Measurements from ENCODE around the gene HOXC6.
"Not testable (repeated sequence)": the region's sequence is repeated elsewhere in the genome, so short reads cannot be mapped to it uniquely, and the experiment has no call there.

Gene HOXC6

DNA sequence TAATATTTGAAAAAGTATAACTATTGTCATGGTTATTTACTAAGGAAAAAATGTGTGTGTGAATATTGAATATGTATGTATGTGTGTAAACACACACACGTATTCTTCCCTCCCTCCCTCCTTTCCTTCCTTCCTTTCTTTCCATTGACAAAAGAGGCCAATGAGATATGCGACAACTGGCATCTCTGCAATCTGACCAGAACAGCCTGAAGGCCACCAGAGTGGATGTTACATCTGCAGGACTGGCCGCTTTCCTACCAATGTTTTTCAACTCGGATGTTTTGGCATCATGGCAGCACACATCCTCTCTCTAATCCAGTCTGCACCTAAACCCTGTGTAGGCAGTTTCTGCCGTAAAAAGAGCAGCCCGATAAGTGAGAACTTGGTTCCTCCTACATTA, 46.1 kb downstream of the HOXC6 start:
- ChIA-PET CTCF (no interaction called here), POLR2A (ENCODE audit: low non-redundant PET) (no interaction called here)
- TF ChIP-seq, protein P1, sequence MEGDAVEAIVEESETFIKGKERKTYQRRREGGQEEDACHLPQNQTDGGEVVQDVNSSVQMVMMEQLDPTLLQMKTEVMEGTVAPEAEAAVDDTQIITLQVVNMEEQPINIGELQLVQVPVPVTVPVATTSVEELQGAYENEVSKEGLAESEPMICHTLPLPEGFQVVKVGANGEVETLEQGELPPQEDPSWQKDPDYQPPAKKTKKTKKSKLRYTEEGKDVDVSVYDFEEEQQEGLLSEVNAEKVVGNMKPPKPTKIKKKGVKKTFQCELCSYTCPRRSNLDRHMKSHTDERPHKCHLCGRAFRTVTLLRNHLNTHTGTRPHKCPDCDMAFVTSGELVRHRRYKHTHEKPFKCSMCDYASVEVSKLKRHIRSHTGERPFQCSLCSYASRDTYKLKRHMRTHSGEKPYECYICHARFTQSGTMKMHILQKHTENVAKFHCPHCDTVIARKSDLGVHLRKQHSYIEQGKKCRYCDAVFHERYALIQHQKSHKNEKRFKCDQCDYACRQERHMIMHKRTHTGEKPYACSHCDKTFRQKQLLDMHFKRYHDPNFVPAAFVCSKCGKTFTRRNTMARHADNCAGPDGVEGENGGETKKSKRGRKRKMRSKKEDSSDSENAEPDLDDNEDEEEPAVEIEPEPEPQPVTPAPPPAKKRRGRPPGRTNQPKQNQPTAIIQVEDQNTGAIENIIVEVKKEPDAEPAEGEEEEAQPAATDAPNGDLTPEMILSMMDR (conservative IDR thresholded peaks at IDR 0.05; ENCODE audit: low read depth) = no peak
- no peak for DNase-seq (ENCODE audit: low spot score)
- H3K27ac ChIP-seq = no peak overlapping the region

DNA sequence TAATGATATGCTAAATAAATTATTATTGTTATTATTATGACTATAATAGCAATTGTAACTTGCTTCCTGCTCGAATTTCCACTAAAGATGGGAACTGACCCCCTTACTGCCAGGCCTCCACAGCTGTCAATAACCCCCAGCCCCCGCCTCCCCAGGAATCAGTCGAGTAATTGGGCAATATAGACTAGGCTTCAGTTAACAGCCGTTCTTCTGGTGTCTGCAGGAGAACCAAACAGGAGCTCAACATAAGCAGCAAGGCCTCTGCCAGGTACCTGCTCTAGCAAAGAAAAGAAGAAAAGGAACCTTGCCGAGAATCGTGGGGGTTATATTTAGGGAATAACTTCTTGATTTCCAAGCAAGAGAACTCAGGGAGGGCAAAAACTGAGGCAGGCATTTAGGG, 47.2 kb downstream of the HOXC6 start:
- TF ChIP-seq, protein P1 (conservative IDR thresholded peaks at IDR 0.05; ENCODE audit: low read depth) = no peak
- ChIA-PET CTCF (interaction anchor here (0.7 kb wide), 1 partner anchor 18 kb away, joined by 3 read pairs; no protein-coding TSS in a partner anchor), POLR2A (ENCODE audit: low non-redundant PET) (no interaction called here)
- DNase-seq (ENCODE audit: low spot score) = no peak
- no peak overlapping the region for H3K27ac ChIP-seq

DNA sequence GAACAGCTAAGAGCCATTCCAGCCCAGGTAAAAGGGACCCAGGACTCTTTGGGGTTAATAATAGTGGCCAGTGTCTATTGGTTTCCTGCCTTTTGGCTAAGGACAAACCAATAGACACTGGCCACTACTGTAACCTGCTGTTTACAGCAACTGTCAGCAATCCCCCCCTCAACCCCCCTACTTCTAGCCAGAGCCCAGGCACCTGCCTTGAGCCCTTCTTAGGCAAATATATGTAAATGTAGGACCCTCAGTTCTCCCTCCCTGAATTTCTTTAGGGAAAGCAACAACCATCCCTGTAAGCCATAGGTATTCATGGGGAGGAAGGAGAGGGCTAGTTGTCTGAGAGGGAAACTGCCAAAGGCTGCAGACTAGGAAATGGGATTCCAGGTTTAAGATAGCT, 47.7 kb downstream of the HOXC6 start:
- CTCF ChIA-PET = no interaction called here
- POLR2A ChIA-PET (ENCODE audit: low non-redundant PET) = no interaction called here
- TF ChIP-seq, protein P1 (conservative IDR thresholded peaks at IDR 0.05; ENCODE audit: low read depth) = no peak
- no peak for DNase-seq (ENCODE audit: low spot score)
- no peak overlapping the region for H3K27ac ChIP-seq

DNA sequence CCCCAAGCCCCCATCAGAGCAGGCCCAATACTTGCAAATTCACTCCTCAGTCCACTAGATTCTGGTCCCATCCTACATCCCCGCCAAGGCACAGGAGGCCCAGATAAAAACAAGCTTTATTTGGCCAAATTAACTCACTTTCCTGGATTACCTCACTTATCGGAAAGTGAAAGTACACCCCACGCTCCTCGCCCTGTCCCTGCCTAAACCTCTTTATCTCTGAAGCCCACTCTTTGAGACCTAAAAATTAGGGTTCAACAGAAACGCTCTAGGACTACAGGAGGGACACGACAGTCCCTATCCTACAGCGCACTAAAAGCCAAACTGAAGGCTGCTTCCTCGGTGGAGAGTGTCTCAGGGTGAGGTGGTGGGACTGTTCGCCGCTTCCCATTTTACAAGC, 49.6 kb downstream of the HOXC6 start:
- H3K27ac ChIP-seq; CTCF ChIA-PET; POLR2A ChIA-PET (ENCODE audit: low non-redundant PET); DNase-seq (ENCODE audit: low spot score): not testable (repeated sequence)

DNA sequence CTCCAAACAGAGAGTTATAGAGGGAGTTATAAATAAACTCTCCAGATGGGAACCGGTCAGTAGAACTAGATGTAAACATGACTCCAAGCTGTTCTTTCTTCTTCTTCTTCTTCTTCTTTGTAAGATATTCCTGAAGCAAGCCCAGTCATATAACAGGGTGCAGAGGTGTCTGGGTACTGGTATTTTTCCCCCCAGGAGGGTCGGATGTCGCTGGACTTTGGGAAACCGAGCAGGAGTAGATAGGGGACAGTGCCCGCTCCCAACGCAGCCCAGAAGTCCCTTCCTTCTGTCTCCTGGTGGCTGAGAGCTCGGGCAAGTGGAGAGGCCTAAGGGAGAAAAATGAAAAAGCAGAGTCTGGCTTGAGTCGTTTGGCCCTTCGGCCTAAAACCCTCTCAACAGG, 50.9 kb downstream of the HOXC6 start:
- H3K27ac ChIP-seq; DNase-seq (ENCODE audit: low spot score); POLR2A ChIA-PET (ENCODE audit: low non-redundant PET): not testable (repeated sequence)
- CTCF ChIA-PET = interaction anchor here (0.6 kb wide), 1 partner anchor 113 kb away, joined by 6 read pairs; no protein-coding TSS in a partner anchor
